Type B pancreatic cell (in vitro differentiated cells): ENCODE results near the gene TOX4. TPM values are rescaled to one million over a fixed set of nuclear protein-coding genes. Genes with fewer than 3 reads are reported as not detected.
"Not testable (repeated sequence)": the region's sequence is repeated elsewhere in the genome, so short reads cannot be mapped to it uniquely, and the experiment has no call there.

Experiments
- DNase-seq: peaks from one replicate; pipeline ENCODE4 v3.0.0; 2021; ENCODE audit warnings: mixed read lengths; ENCODE audit not compliant: unreplicated experiment; ENCODE audit errors: extremely low spot score
- H3K27ac Mint-ChIP-seq: 2 replicates; pipeline ENCODE4 v1.8.0; 2021; ENCODE audit warnings: mild to moderate bottlenecking, mixed read lengths
- H3K27me3 Mint-ChIP-seq: 2 replicates; pipeline ENCODE4 v1.8.0; 2021; ENCODE audit warnings: mixed read lengths
- H3K36me3 Mint-ChIP-seq: 2 replicates; pipeline ENCODE4 v1.8.0; 2021; ENCODE audit warnings: mixed read lengths
- H3K4me1 Mint-ChIP-seq: one replicate; pipeline ENCODE4 v1.8.0; 2021; ENCODE audit warnings: mixed read lengths; ENCODE audit not compliant: unreplicated experiment
- H3K4me3 Mint-ChIP-seq: 2 replicates; pipeline ENCODE4 v1.8.0; 2021; ENCODE audit warnings: mild to moderate bottlenecking, mixed read lengths
- H3K9me3 Mint-ChIP-seq: 2 replicates; pipeline ENCODE4 v1.8.0; 2021; ENCODE audit warnings: mixed read lengths
- CTCF ChIP-seq: fragments of 200-600 bp; sonication (generic); conservative IDR thresholded peaks from 2 replicates; pipeline ENCODE4 v1.5.0; 2021; ENCODE audit warnings: antibody characterized with exemption, mild to moderate bottlenecking
- total RNA-seq: library from RNA; stranded (reverse); gene quantifications from 2 replicates; pipeline ENCODE4 v1.2.1, GENCODE V29; 2021; ENCODE audit warnings: low replicate concordance

The TOX4 gene
- total RNA-seq, 1 donor from 2014 or later: 75.4 TPM

- H3K9me3 Mint-ChIP-seq: no peaks in the 10 kb centered on the region
- no peaks in the 10 kb centered on the region for H3K36me3 Mint-ChIP-seq
- H3K27me3 Mint-ChIP-seq: peaks cover 34% of the 10 kb centered on the region
- peak overlapping the region; percentile 32 for H3K4me3 Mint-ChIP-seq
- no peak overlapping the region for H3K27ac Mint-ChIP-seq
- H3K4me1 Mint-ChIP-seq: peaks cover 38% of the 10 kb centered on the region
- no peak for DNase-seq
- TF ChIP-seq CTCF: no peak
These were observed 62.4 kb downstream of the TOX4 start for GRCh38 chr14:21539189-21539940.

DNA sequence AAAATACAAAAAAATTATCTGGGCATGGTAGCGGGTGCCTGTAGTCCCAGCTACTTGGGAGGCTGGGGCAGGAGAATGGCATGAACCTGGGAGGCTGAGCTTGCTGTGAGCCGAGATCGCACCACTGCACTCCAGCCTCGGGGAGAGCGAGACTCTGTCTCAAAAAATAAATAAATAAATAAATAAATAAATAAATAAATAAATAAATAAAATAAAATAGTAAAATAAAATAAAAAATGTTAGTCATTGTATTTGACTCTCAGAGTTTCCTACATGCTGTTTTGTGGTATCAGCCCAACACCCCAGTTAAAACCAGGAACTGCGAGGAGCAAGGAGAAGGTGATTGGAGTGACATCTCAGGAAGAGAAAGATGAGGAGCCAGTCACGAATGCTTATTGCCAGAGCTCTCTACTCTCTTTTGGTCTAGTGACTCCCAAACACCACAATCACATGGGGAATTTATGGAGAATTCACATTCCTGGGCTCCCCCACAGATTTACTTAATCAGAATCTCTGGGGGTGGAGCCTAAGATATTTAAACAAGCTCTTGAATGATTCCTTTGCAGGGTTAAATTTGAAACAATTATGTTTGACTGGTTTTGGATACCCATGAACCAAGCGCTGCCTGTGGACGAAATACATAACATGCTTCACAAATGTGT is 64.5 kb downstream of the TOX4 start:
- Mint-ChIP-seq H3K27ac (no peak overlapping the region), H3K4me1 (peaks cover 24% of the 10 kb centered on the region), H3K4me3 (no peak overlapping the region)

DNA sequence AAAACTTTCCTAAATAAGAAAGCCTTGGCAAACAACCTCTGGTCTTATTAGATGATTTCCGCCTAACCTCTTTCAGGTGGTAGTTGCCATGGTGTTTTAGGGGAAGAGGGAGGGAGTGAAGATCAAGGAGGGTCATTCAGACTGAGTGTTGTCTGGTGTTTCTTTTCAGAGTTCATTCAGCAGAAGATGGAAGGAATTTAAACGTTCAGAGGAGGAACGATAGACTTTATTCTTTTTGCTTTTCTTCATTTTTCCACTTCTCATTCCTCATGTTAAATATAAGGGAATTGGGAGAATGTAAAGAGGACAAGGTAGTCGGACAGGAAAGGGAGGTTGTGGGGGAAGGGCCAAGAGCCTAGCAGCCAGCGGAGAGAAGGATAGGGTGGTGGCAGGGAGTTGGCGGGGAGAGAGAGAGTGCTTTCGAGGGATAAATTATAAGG is 66.5 kb downstream of the TOX4 start:
- H3K4me1 Mint-ChIP-seq: peaks cover 24% of the 10 kb centered on the region
- DNase-seq: no peak
- no peaks in the 10 kb centered on the region for H3K36me3 Mint-ChIP-seq
- no peaks in the 10 kb centered on the region for H3K9me3 Mint-ChIP-seq
- peak overlapping the region; percentile 59 for H3K4me3 Mint-ChIP-seq
- H3K27me3 Mint-ChIP-seq: peaks cover 3% of the 10 kb centered on the region
- peak overlapping the region; percentile 69 for H3K27ac Mint-ChIP-seq
- TF ChIP-seq CTCF: no peak

More for the DNA sequence above, 64.5 kb downstream of the TOX4 start:
- peaks cover 13% of the 10 kb centered on the region for H3K27me3 Mint-ChIP-seq
- H3K9me3 Mint-ChIP-seq: no peaks in the 10 kb centered on the region
- no peaks in the 10 kb centered on the region for H3K36me3 Mint-ChIP-seq
- DNase-seq: no peak
- TF ChIP-seq CTCF: no peak

DNA sequence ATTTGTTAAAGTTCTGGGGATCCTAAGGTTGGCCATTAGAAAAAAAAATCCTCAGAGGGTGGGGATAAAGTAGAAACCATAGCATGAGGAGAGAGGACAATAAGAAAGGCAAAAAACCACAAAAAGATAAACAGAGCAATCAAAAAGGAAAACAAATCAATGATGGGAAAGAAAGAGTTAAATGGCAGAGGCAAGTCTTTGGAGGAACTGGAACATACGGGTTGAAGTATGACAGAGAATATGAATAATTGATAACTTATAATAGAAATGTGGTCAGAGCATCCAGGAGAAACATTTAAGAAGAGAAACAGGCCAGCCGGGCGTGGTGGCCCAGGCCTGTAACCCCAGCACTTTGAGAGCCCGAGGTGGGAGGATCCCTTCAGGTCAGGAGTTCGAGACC is 67.0 kb downstream of the TOX4 start:
- Mint-ChIP-seq H3K27ac (peak overlapping the region; percentile 69), H3K36me3 (no peaks in the 10 kb centered on the region), H3K27me3 (no peaks in the 10 kb centered on the region), H3K4me1 (peaks cover 22% of the 10 kb centered on the region), H3K4me3 (peak overlapping the region; percentile 59), H3K9me3 (no peaks in the 10 kb centered on the region)
- TF ChIP-seq CTCF: no peak
- DNase-seq: no peak

GRCh38 chr14:21544588-21544987 is 67.6 kb downstream of the TOX4 start:
- H3K36me3 Mint-ChIP-seq, H3K4me3 Mint-ChIP-seq, DNase-seq, H3K9me3 Mint-ChIP-seq, H3K27me3 Mint-ChIP-seq, H3K27ac Mint-ChIP-seq: not testable (repeated sequence)
- H3K4me1 Mint-ChIP-seq: peaks cover 16% of the 10 kb centered on the region

Other genes starting within 250 kb of the TOX4 start
- gene HNRNPC, start 207.8 kb upstream of the TOX4 start, total RNA-seq: 474 and 692 TPM in 2 replicates
- 0.19 and 0.63 TPM in 2 replicates for gene RPGRIP1, start 197.1 kb upstream of the TOX4 start, total RNA-seq
- gene SUPT16H, start 93.2 kb upstream of the TOX4 start, total RNA-seq: 74.2 and 122 TPM in 2 replicates
- gene CHD8, start 21.1 kb upstream of the TOX4 start, total RNA-seq: 90.4 and 112 TPM in 2 replicates
- gene RAB2B, start 236 bp upstream of the TOX4 start, total RNA-seq: 20.7 and 29.4 TPM in 2 replicates
- 50.2 and 68.6 TPM in 2 replicates for gene METTL3, start 34.1 kb downstream of the TOX4 start, total RNA-seq
- 16.2 and 75.8 TPM in 2 replicates for gene SALL2, start 49.2 kb downstream of the TOX4 start, total RNA-seq
- not detected in 2 replicates for gene OR10G3, start 102.9 kb downstream of the TOX4 start, total RNA-seq
- not detected in 2 replicates for gene OR10G2, start 157.7 kb downstream of the TOX4 start, total RNA-seq
- gene OR4E2, start 176.6 kb downstream of the TOX4 start, total RNA-seq: not detected in 2 replicates
- gene OR4E1, start 196.6 kb downstream of the TOX4 start, total RNA-seq: not detected in 2 replicates